Fibroblast of lung (primary cell): ENCODE measurements around the gene ADNP2. TPM values are rescaled to one million over a fixed set of nuclear protein-coding genes. Genes with fewer than 3 reads are reported as not detected.

Experiments used
- DNase-seq, 2 donors: peaks; one replicate each; pipeline versions ENCODE4 v3.0.0 to v3.0.0-alpha.2; 2010; ENCODE audit warnings: low read depth in 2 of 2
- H2AFZ ChIP-seq: 2 replicates; pipeline ENCODE4 v1.5.1; 2012; ENCODE audit warnings: low read length, control low read depth, inconsistent platforms
- H3K27ac ChIP-seq: 2 replicates; pipeline ENCODE4 v1.5.1; 2011; ENCODE audit warnings: low read length, control low read depth; ENCODE audit not compliant: insufficient read depth
- H3K27me3 ChIP-seq: 2 replicates; pipeline ENCODE4 v1.5.1; 2011; ENCODE audit warnings: mild to moderate bottlenecking, low read length; ENCODE audit not compliant: control insufficient read depth, insufficient read depth
- H3K36me3 ChIP-seq: 2 replicates; pipeline ENCODE4 v1.5.1; 2011; ENCODE audit warnings: low read length; ENCODE audit not compliant: control insufficient read depth, insufficient read depth
- H3K4me1 ChIP-seq: 2 replicates; pipeline ENCODE4 v1.5.1; 2011; ENCODE audit warnings: low read length; ENCODE audit not compliant: control insufficient read depth, insufficient read depth; ENCODE audit errors: extremely low read depth
- H3K4me2 ChIP-seq: 2 replicates; pipeline ENCODE4 v1.5.1; 2011; ENCODE audit warnings: low read length, control low read depth; ENCODE audit not compliant: insufficient read depth; ENCODE audit errors: extremely low read depth
- H3K4me3 ChIP-seq, 4 experiments: fragments of 200-600 bp in 1 of 4; sonication (generic) in 1 of 4; replicated peaks in 1 of 4; 2 replicates each; pipeline ENCODE4 v1.5.1; 2011 to 2016; ENCODE audit warnings: low read length in 4 of 4, low read depth in 3 of 4, mild to moderate bottlenecking in 3 of 4, control low read depth in 2 of 4, inconsistent platforms in 1 of 4, mixed read lengths in 1 of 4; ENCODE audit not compliant: insufficient read depth in 1 of 4; ENCODE audit errors: control extremely low read depth in 1 of 4
- H3K79me2 ChIP-seq: 2 replicates; pipeline ENCODE4 v1.5.1; 2012; ENCODE audit warnings: mild to moderate bottlenecking, low read length, inconsistent platforms; ENCODE audit not compliant: control insufficient read depth, insufficient read depth
- H3K9ac ChIP-seq: 2 replicates; pipeline ENCODE4 v1.5.1; 2011; ENCODE audit warnings: mild to moderate bottlenecking, low read length, control low read depth; ENCODE audit not compliant: insufficient read depth
- H3K9me3 ChIP-seq: 2 replicates; pipeline ENCODE4 v1.5.1; 2012; ENCODE audit warnings: low read depth, low read length; ENCODE audit not compliant: control insufficient read depth, insufficient read depth
- H4K20me1 ChIP-seq: 2 replicates; pipeline ENCODE4 v1.5.1; 2011; ENCODE audit warnings: low read length; ENCODE audit not compliant: control insufficient read depth, insufficient read depth; ENCODE audit errors: extremely low read depth
- CTCF ChIP-seq, 2 donors: IDR thresholded peaks in 1 of 2; conservative IDR thresholded peaks in 1 of 2; 1 replicate in 1 of 2; 2 replicates in 1 of 2; pipeline ENCODE4 v1.5.1; 2011 to 2012; ENCODE audit warnings: low read length in 2 of 2, control low read depth in 1 of 2, inconsistent platforms in 1 of 2, low read depth in 1 of 2, mild to moderate bottlenecking in 1 of 2
- EZH2 ChIP-seq: IDR thresholded peaks from 2 replicates; pipeline ENCODE4 v1.5.1; 2012; ENCODE audit warnings: low read length, control low read depth, mild to moderate bottlenecking; ENCODE audit errors: missing control alignments
- polyA plus RNA-seq, 2 donors: library from polyadenylated mRNA; depleted of rRNA in 1 of 2; stranded (reverse) in 1 of 2; unstranded in 1 of 2; fragments of >200 nt; gene quantifications; 2 replicates each; pipeline ENCODE4 v1.2.1, GENCODE V29; 2011 to 2012; ENCODE audit warnings: missing spikeins in 1 of 2
- total RNA-seq: library from RNA; depleted of rRNA; stranded (reverse); fragments of >200 nt; gene quantifications from 2 replicates; pipeline ENCODE4 v1.2.1, GENCODE V29; 2014

The ADNP2 gene
- total and polyA plus RNA-seq, 2 donors (not counting 1 experiment from before 2014, with no cell fraction given) = 9.4 to 17.3 TPM

DNA sequence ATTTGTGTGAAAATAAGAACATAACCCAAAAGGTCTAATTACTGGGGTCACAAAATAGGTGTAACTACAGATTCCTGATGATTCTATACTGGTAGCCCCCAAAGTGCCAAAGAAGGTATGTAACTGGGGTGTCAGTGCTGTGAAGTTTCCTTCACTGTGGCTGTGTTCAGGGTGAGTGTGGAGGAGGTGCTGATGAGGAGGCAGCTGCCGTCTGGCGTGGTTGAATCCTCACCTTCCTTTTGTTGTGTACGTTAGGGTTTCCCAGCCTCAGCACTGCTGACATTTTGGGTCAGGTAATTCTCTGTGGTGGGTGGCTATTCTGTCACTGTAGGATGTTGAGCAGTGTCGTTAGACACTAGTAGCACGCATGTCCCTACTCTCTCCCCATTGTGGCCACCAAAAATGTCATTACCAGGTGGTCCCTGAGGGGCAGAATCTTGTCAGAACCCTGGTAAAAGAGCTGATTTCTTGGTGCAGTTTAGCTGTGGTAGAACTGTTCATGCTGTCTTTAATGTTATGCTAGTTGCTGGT is 31.5 kb downstream of the ADNP2 start:
- Histone ChIP-seq H3K4me2 (no peak overlapping the region), H3K4me1 (no peaks in the 10 kb centered on the region), H3K79me2 (no peaks in the 10 kb centered on the region), H3K27ac (no peak overlapping the region), H3K9ac (no peak overlapping the region), H3K36me3 (peaks cover 20% of the 10 kb centered on the region), H4K20me1 (no peaks in the 10 kb centered on the region), H3K4me3 (no peak overlapping the region), H3K27me3 (no peaks in the 10 kb centered on the region), H3K9me3 (no peaks in the 10 kb centered on the region), H2AFZ (no peak overlapping the region)
- no peak for DNase-seq
- TF ChIP-seq EZH2 = no peak
- TF ChIP-seq CTCF (conservative IDR thresholded peaks at IDR 0.05 in 1 of 2, IDR thresholded peaks at IDR 0.05 in 1 of 2; ENCODE audit: low read depth in 1 of 2, low read length in 2 of 2) = no peak

- Histone ChIP-seq H3K27ac (no peak overlapping the region), H3K4me2 (no peak overlapping the region), H4K20me1 (no peaks in the 10 kb centered on the region), H3K9ac (no peak overlapping the region), H3K36me3 (peaks cover 7% of the 10 kb centered on the region), H3K4me3 (no peak overlapping the region), H3K4me1 (no peaks in the 10 kb centered on the region), H3K9me3 (no peaks in the 10 kb centered on the region), H2AFZ (no peak overlapping the region), H3K79me2 (no peaks in the 10 kb centered on the region), H3K27me3 (no peaks in the 10 kb centered on the region)
- TF ChIP-seq EZH2 = no peak
- no peak for TF ChIP-seq CTCF (conservative IDR thresholded peaks at IDR 0.05 in 1 of 2, IDR thresholded peaks at IDR 0.05 in 1 of 2; ENCODE audit: low read depth in 1 of 2, low read length in 2 of 2)
- peak in 1 of 2 donors; percentile 34 for DNase-seq
Measured at GRCh38 chr18:80143881-80144280, 34.8 kb downstream of the ADNP2 start.

DNA sequence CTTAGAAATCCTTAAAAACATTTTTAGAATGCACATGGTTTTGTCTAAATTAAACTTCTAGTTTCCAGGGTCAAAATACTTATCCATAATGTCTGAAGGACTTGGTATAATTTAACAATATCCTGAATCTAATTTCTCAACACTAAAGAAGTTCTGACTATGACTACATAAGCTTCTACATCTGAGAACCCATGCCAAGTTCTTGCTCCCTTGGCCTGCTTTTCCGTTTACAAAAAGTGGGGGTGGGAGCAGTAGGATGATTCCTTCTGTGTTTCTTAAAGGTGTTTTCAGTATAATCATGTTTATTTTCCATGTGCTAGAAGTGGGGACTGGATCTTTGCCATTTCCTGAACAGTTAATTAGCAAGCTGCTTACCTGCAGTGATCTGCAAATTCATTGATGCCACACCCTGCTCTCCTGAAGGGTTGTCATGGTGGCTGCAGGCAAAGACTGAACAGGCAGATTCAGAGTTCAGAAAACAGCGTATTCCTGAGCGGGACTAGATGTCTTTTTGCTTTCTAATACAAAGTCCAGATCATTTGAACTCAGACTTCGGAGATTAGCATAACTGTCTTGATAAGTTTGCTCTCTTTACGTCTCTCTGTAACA is 36.2 kb downstream of the ADNP2 start:
- no peak overlapping the region for H2AFZ ChIP-seq
- peak in 1 of 2 donors; percentile 14 for DNase-seq
- TF ChIP-seq CTCF (conservative IDR thresholded peaks at IDR 0.05 in 1 of 2, IDR thresholded peaks at IDR 0.05 in 1 of 2; ENCODE audit: low read depth in 1 of 2, low read length in 2 of 2) (no peak), EZH2 (no peak)
- H3K79me2 ChIP-seq = no peaks in the 10 kb centered on the region
- no peak overlapping the region for H3K9ac ChIP-seq
- peaks cover 6% of the 10 kb centered on the region for H3K36me3 ChIP-seq
- H3K4me1 ChIP-seq = no peaks in the 10 kb centered on the region
- no peak overlapping the region for H3K4me3 ChIP-seq
- no peak overlapping the region for H3K27ac ChIP-seq
- H3K4me2 ChIP-seq = no peak overlapping the region
- no peaks in the 10 kb centered on the region for H4K20me1 ChIP-seq
- H3K27me3 ChIP-seq = no peaks in the 10 kb centered on the region
- H3K9me3 ChIP-seq = no peaks in the 10 kb centered on the region
